GM06990 (cell line): ENCODE measurements around the gene HRH1.
"Not testable (repeated sequence)": the region's sequence is repeated elsewhere in the genome, so short reads cannot be mapped to it uniquely, and the experiment has no call there.

Source experiments
- DNase-seq: peaks from one replicate; pipeline ENCODE4 v3.0.0-alpha.2; 2011; ENCODE audit not compliant: insufficient read length; ENCODE audit errors: extremely low read depth
- H3K27me3 ChIP-seq: replicated peaks from 2 replicates; pipeline ENCODE4 v1.6.0; 2011; ENCODE audit warnings: low read length; ENCODE audit not compliant: control insufficient read depth, insufficient read depth
- H3K36me3 ChIP-seq: 2 replicates; pipeline ENCODE4 v1.5.1; 2011; ENCODE audit warnings: low read length; ENCODE audit not compliant: control insufficient read depth, insufficient read depth
- H3K4me3 ChIP-seq: replicated peaks from 2 replicates; pipeline ENCODE4 v1.5.1; 2011; ENCODE audit warnings: low read depth, mild to moderate bottlenecking, control low read depth, low read length
- TF ChIP-seq, protein P1 (sequence below): IDR thresholded peaks from 2 replicates; pipeline ENCODE4 v1.5.1; 2011; ENCODE audit warnings: low read length, control low read depth, mild to moderate bottlenecking, inconsistent platforms; ENCODE audit not compliant: insufficient read depth, poor library complexity, severe bottlenecking

Gene HRH1

GRCh38 chr3:11248596-11248995, 94.3 kb downstream of the HRH1 start:
- no peak for DNase-seq
- no peaks in the 10 kb centered on the region; the same call in 1 of the 2 replicates for H3K27me3 ChIP-seq
- H3K4me3 ChIP-seq: no peak overlapping the region
- no peaks in the 10 kb centered on the region for H3K36me3 ChIP-seq
- TF ChIP-seq, protein P1, sequence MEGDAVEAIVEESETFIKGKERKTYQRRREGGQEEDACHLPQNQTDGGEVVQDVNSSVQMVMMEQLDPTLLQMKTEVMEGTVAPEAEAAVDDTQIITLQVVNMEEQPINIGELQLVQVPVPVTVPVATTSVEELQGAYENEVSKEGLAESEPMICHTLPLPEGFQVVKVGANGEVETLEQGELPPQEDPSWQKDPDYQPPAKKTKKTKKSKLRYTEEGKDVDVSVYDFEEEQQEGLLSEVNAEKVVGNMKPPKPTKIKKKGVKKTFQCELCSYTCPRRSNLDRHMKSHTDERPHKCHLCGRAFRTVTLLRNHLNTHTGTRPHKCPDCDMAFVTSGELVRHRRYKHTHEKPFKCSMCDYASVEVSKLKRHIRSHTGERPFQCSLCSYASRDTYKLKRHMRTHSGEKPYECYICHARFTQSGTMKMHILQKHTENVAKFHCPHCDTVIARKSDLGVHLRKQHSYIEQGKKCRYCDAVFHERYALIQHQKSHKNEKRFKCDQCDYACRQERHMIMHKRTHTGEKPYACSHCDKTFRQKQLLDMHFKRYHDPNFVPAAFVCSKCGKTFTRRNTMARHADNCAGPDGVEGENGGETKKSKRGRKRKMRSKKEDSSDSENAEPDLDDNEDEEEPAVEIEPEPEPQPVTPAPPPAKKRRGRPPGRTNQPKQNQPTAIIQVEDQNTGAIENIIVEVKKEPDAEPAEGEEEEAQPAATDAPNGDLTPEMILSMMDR: no peak

DNA sequence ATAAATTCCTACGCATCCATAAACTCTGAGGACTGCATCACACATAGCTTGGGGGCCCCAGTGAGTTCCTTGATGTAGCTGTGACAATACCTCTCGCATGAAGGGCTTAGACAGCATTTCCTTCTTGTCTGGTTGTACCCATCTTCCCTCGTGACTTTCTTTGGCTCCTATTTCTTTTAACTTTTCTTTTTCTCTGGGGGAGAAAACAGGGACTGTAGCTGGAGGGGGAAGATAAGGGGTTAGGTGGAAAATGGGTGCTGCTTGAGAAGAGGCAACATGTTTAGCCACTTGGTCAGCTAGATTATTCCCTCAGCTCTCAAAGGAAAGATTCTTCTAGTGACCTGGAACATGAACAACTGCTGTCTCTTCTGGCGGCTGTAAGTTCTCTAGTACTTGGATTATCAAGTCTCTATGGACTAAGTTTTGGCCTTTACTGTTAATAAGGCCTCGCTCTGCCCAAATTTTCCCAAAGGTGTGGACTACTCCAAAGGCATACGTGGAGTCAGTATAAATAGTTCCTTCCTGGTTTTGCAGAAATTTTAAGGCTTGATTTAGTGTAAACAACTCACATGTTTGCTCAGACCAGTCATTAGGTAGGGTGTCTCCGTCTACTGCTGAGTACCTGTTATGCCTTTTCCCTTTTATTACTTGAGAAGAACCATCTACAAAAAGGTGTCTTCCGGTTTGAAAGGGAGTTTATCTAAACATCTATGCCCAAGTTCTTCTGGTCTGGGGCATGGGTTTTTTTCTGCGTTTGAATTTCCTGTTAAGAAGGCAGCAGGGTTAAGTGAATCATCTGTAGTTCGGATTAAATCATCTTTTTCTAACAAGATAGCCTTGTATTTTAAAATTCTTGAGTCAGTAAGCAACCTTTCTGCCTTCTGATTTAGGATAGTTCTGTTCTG, 96.9 kb downstream of the HRH1 start:
- TF ChIP-seq, protein P1: no peak
- no peak overlapping the region for H3K4me3 ChIP-seq
- H3K36me3 ChIP-seq: no peaks in the 10 kb centered on the region
- DNase-seq: no peak
- H3K27me3 ChIP-seq: no peaks in the 10 kb centered on the region; the same call in 1 of the 2 replicates

GRCh38 chr3:11251807-11252176, 97.5 kb downstream of the HRH1 start:
- H3K4me3 ChIP-seq: no peak overlapping the region
- no peaks in the 10 kb centered on the region; the same call in 1 of the 2 replicates for H3K27me3 ChIP-seq
- TF ChIP-seq, protein P1: no peak
- DNase-seq: no peak
- no peaks in the 10 kb centered on the region for H3K36me3 ChIP-seq

GRCh38 chr3:11254876-11255275, 100.6 kb downstream of the HRH1 start:
- Histone ChIP-seq H3K36me3 (no peaks in the 10 kb centered on the region), H3K4me3 (no peak overlapping the region), H3K27me3 (no peaks in the 10 kb centered on the region; the same call in 1 of the 2 replicates)
- TF ChIP-seq, protein P1: no peak
- DNase-seq: no peak

GRCh38 chr3:11255537-11255936, 101.2 kb downstream of the HRH1 start:
- not testable (repeated sequence) for H3K36me3 ChIP-seq, H3K27me3 ChIP-seq, DNase-seq, H3K4me3 ChIP-seq

GRCh38 chr3:11258958-11259357, 104.7 kb downstream of the HRH1 start:
- TF ChIP-seq, protein P1: no peak
- Histone ChIP-seq H3K27me3 (no peaks in the 10 kb centered on the region; the same call in 1 of the 2 replicates), H3K36me3 (no peaks in the 10 kb centered on the region), H3K4me3 (no peak overlapping the region)
- no peak for DNase-seq
